HEK293 (cell line): ENCODE data around the gene STARD3.

Experiments used
- CTCF ChIP-seq: fragments of 450-650 bp; formaldehyde crosslinking; IDR thresholded peaks from 2 replicates; pipeline ENCODE4 v1.5.1; 2016; ENCODE audit warnings: missing biosample characterization, missing genetic modification characterization
- PRDM10 ChIP-seq: fragments of 450-650 bp; formaldehyde crosslinking; IDR thresholded peaks from 2 replicates; pipeline ENCODE4 v1.5.1; 2016; ENCODE audit warnings: missing biosample characterization, missing genetic modification characterization
- YY1 ChIP-seq: fragments of 450-650 bp; formaldehyde crosslinking; IDR thresholded peaks from 2 replicates; pipeline ENCODE4 v1.5.1; 2018; ENCODE audit warnings: missing biosample characterization, missing genetic modification characterization
- ZNF843 ChIP-seq: fragments of 450-650 bp; formaldehyde crosslinking; IDR thresholded peaks from 2 replicates; pipeline ENCODE4 v1.5.1; 2016; ENCODE audit warnings: missing biosample characterization, missing genetic modification characterization

- TF ChIP-seq ZNF843 (no peak), CTCF (no peak), PRDM10 (no peak), YY1 (tag by site-specific recombination) (no peak)
Observed at GRCh38 chr17:39679521-39680192, 42.7 kb downstream of the STARD3 start.
